ENCODE data around the gene NEDD4L. TPM values are rescaled to one million over a fixed set of nuclear protein-coding genes. Genes with fewer than 3 reads are reported as not detected.
"Not testable (repeated sequence)": the region's sequence is repeated elsewhere in the genome, so short reads cannot be mapped to it uniquely, and the experiment has no call there.

Gene NEDD4L
- total and polyA plus RNA-seq, 12 donors: 17.8 to 110 (median 37.6) TPM

DNA sequence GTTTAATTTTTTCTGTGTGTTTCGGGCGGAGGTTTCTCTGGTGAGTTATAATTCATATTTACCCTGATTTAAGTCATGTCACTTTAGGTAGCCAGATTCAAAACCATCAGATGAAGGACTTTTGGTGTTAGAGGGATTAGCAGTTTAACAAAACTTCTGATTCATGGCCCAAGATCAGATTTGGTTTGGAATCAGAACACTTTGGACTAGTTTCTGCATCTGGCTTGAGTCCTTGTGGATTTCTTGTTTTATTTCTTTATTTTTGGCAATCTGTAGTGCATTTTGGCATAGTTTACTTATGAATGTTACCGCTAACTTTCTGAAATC is 3.5 kb downstream of the NEDD4L start:
- WGBS, 4 donors: 80 to 89% (median 86%) methylated on average over 3 of the region's 3 CpGs
- H3K36me3 ChIP-seq (replicated peaks in 1 of 2): no peaks in the 10 kb centered on the region
- H3K4me3 ChIP-seq: no peak overlapping the region
- peaks cover 20 to 42% of the 10 kb centered on the region in 2 donors for H3K4me1 ChIP-seq (replicated peaks in 1 of 2)
- intact Hi-C loops (cut with DNase I): no loop called here
- H3K27ac ChIP-seq: peak overlapping the region in 2 of 5 donors; percentile 86 to 89
- H3K9me3 ChIP-seq (replicated peaks in 1 of 3): no peaks in the 10 kb centered on the region
- H3K27me3 ChIP-seq: no peaks in the 10 kb centered on the region
- DNase-seq: no peak
- TF ChIP-seq POLR2A (IDR thresholded peaks at IDR 0.05): no peak
- TF ChIP-seq, protein P1, sequence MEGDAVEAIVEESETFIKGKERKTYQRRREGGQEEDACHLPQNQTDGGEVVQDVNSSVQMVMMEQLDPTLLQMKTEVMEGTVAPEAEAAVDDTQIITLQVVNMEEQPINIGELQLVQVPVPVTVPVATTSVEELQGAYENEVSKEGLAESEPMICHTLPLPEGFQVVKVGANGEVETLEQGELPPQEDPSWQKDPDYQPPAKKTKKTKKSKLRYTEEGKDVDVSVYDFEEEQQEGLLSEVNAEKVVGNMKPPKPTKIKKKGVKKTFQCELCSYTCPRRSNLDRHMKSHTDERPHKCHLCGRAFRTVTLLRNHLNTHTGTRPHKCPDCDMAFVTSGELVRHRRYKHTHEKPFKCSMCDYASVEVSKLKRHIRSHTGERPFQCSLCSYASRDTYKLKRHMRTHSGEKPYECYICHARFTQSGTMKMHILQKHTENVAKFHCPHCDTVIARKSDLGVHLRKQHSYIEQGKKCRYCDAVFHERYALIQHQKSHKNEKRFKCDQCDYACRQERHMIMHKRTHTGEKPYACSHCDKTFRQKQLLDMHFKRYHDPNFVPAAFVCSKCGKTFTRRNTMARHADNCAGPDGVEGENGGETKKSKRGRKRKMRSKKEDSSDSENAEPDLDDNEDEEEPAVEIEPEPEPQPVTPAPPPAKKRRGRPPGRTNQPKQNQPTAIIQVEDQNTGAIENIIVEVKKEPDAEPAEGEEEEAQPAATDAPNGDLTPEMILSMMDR (IDR thresholded peaks at IDR 0.05): no peak

DNA sequence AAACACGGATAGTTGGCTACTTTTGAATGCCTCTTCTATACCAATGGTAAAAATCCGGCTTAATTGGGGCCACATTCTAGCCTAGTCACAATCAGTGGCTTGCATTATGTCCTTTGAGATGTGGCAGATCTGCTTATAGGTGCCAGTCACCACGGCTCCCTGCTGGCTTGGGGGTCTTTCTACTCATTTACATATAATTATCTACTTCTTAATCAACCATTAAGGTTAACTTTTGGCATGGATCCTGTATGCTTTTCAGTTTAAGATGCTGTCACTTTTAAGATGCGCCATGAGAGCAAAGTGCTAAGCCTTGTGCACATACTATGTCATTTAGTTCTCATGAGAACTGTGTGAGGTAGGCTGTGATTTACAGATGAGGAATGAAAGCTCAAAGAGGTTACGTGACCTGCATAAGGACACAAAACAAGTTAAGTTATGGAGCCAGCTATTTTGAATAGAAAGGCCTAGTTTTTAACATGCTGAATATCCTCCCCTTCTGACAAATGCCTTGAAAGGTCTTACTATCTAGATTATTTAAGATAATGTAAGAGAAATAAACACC is 4.1 kb downstream of the NEDD4L start:
- no peak for TF ChIP-seq POLR2A (IDR thresholded peaks at IDR 0.05)
- TF ChIP-seq, protein P1 (IDR thresholded peaks at IDR 0.05): no peak
- intact Hi-C loops (cut with DNase I): no loop called here
- no peak for DNase-seq
- Histone ChIP-seq H3K9me3 (replicated peaks in 1 of 3) (no peaks in the 10 kb centered on the region), H3K27me3 (no peaks in the 10 kb centered on the region), H3K4me1 (replicated peaks in 1 of 2) (peaks cover 20 to 41% of the 10 kb centered on the region in 2 donors), H3K36me3 (replicated peaks in 1 of 2) (no peaks in the 10 kb centered on the region), H3K27ac (peak overlapping the region in 2 of 5 donors; percentile 86 to 89), H3K4me3 (no peak overlapping the region)
- WGBS, 4 donors: 80 to 90% (median 82%) methylated on average over 5 of the region's 5 CpGs

DNA sequence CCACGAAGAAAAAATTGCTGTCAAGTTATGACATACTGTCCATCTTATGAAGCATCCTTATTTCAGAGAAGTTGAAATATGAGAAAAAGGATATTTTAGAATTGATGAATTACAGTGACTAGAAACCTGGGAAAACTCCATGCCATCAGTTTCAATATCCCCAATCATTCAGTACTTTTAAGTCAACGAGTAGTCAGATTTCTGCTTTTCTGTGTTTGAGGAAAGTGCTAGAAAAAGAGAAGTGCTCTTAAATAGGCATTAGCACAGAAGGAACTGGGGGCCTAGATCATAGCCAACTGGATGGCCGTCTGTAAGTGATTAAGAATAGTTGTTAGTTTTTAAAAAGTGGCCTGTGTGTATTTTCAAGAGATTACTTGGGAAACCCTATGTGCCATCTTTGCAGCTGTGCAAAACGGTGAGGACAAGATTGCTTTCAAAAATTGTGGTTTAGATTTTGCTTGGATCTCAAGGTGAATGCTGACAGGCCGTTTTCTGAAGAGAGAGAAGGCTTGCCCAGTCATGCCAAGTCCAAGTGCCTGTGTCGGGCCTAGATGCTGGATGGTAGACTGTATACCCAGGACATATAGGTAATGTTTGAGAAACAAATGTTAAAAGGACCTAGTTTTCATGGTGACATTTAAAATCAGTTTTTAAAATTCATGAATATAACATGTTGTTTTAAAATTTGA is 5.1 kb downstream of the NEDD4L start:
- Histone ChIP-seq H3K4me1 (replicated peaks in 1 of 2) (peaks cover 20 to 39% of the 10 kb centered on the region in 2 donors), H3K4me3 (no peak overlapping the region), H3K36me3 (replicated peaks in 1 of 2) (no peaks in the 10 kb centered on the region), H3K27me3 (no peaks in the 10 kb centered on the region), H3K9me3 (replicated peaks in 1 of 3) (no peaks in the 10 kb centered on the region), H3K27ac (no peak overlapping the region)
- 66 to 67% (median 66%) methylated on average over 6 of the region's 6 CpGs for WGBS, 4 donors
- TF ChIP-seq POLR2A (IDR thresholded peaks at IDR 0.05): no peak
- TF ChIP-seq, protein P1 (IDR thresholded peaks at IDR 0.05): no peak
- no peak for DNase-seq
- intact Hi-C loops (cut with DNase I): no loop called here

DNA sequence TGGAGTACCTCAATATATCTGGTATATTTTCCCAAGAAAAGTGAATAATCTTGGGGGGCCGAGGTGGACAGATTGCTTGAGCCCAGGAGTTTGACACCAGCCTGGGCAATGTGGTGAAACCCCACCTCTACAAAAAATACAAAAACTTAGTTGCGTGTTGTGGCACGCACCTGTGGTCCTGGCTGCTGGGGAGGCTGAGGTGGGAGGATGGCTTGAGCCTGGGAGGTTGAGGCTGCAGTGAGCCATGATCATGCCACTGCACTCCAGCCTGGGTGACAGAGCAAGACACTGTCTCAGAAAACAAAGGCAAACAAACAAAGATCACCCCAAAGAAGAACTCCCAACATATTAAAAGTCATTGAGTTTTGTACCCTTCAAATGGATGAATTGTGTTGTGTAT is 6.9 kb downstream of the NEDD4L start:
- H3K9me3 ChIP-seq (replicated peaks in 1 of 3); H3K27ac ChIP-seq; DNase-seq; intact Hi-C loops (cut with DNase I); H3K27me3 ChIP-seq; H3K4me3 ChIP-seq; H3K36me3 ChIP-seq (replicated peaks in 1 of 2): not testable (repeated sequence)
- WGBS, 4 donors: 96 to 100% (median 98%) methylated on average over 3 of the region's 3 CpGs
- peaks cover 18 to 39% of the 10 kb centered on the region in 2 donors for H3K4me1 ChIP-seq (replicated peaks in 1 of 2)

All from adrenal gland (tissue), 12 donors.